Measurements from ENCODE around the gene FGF14. TPM values are rescaled to one million over a fixed set of nuclear protein-coding genes. Genes with fewer than 3 reads are reported as not detected.
"Not testable (repeated sequence)": the region's sequence is repeated elsewhere in the genome, so short reads cannot be mapped to it uniquely, and the experiment has no call there.

FGF14 gene
- total and polyA plus RNA-seq, 8 donors: 0.42 to 2.4 (median 1.1) TPM

- ATAC-seq (no peak), FAIRE-seq (no peak), DNase-seq (no peak)
- Histone ChIP-seq H3K27me3 (no peaks in the 10 kb centered on the region), H3K36me3 (no peaks in the 10 kb centered on the region), H3K4me1 (no peaks in the 10 kb centered on the region), H3K4me3 (no peak overlapping the region), H3K27ac (no peak overlapping the region), H3K9me3 (no peaks in the 10 kb centered on the region)
- 61 to 73% methylated on average over 6 of the region's 6 CpGs for WGBS, 2 donors
- TF ChIP-seq CTCF (IDR thresholded peaks at IDR 0.05): no peak
- intact Hi-C loops (cut with DNase I): no loop called here
Observed at GRCh38 chr13:102071711-102072110, 330.1 kb downstream of the FGF14 start.

- H3K9me3 ChIP-seq; intact Hi-C loops (cut with DNase I); FAIRE-seq; H3K4me3 ChIP-seq; H3K4me1 ChIP-seq; H3K27me3 ChIP-seq; H3K36me3 ChIP-seq; H3K27ac ChIP-seq; DNase-seq; ATAC-seq: not testable (repeated sequence)
- 79 to 90% methylated on average over 13 to 22 of the region's 28 CpGs for WGBS, 2 donors
Observed at GRCh38 chr13:102068323-102068722, 333.5 kb downstream of the FGF14 start.

GRCh38 chr13:102055090-102055779, 346.6 kb downstream of the FGF14 start:
- H3K4me1 ChIP-seq: no peaks in the 10 kb centered on the region
- no peaks in the 10 kb centered on the region for H3K9me3 ChIP-seq
- H3K36me3 ChIP-seq: no peaks in the 10 kb centered on the region
- DNase-seq: no peak
- H3K27ac ChIP-seq: no peak overlapping the region
- intact Hi-C loops (cut with DNase I): no loop called here
- no peak for FAIRE-seq
- H3K4me3 ChIP-seq: no peak overlapping the region
- no peaks in the 10 kb centered on the region for H3K27me3 ChIP-seq
- ATAC-seq: no peak
- no peak for TF ChIP-seq CTCF (IDR thresholded peaks at IDR 0.05)
- 24 to 35% methylated on average over 2 of the region's 2 CpGs for WGBS, 2 donors

- H3K36me3 ChIP-seq: no peaks in the 10 kb centered on the region
- no peak overlapping the region for H3K4me3 ChIP-seq
- intact Hi-C loops (cut with DNase I): no loop called here
- 47 to 60% methylated on average over 1 of the region's 1 CpG for WGBS, 2 donors
- FAIRE-seq: no peak
- H3K27ac ChIP-seq: no peak overlapping the region
- H3K27me3 ChIP-seq: no peaks in the 10 kb centered on the region
- no peak for ATAC-seq
- no peaks in the 10 kb centered on the region for H3K4me1 ChIP-seq
- no peak for DNase-seq
- no peaks in the 10 kb centered on the region for H3K9me3 ChIP-seq
- TF ChIP-seq CTCF (IDR thresholded peaks at IDR 0.05): no peak
Observed at GRCh38 chr13:102049853-102050252, 352.0 kb downstream of the FGF14 start.

- Histone ChIP-seq H3K9me3 (no peaks in the 10 kb centered on the region), H3K27me3 (no peaks in the 10 kb centered on the region), H3K36me3 (no peaks in the 10 kb centered on the region), H3K27ac (no peak overlapping the region), H3K4me1 (no peaks in the 10 kb centered on the region), H3K4me3 (no peak overlapping the region)
- WGBS, 2 donors: 3 to 7% methylated on average over 1 of the region's 1 CpG
- ATAC-seq (no peak), FAIRE-seq (no peak), DNase-seq (no peak)
- TF ChIP-seq CTCF (IDR thresholded peaks at IDR 0.05): no peak
- intact Hi-C loops (cut with DNase I): no loop called here
Observed at GRCh38 chr13:102045731-102046130, 356.1 kb downstream of the FGF14 start.
